NOMO-1 (cell line): ENCODE results near the gene OR8B8.
"Not testable (repeated sequence)": the region's sequence is repeated elsewhere in the genome, so short reads cannot be mapped to it uniquely, and the experiment has no call there.

Experiments
- DNase-seq, 2 experiments: peaks; one replicate each; lab custom pipeline; 2025; ENCODE audit not compliant: unreplicated experiment in 2 of 2; lab: John Stamatoyannopoulos, UW

Gene OR8B8

DNA sequence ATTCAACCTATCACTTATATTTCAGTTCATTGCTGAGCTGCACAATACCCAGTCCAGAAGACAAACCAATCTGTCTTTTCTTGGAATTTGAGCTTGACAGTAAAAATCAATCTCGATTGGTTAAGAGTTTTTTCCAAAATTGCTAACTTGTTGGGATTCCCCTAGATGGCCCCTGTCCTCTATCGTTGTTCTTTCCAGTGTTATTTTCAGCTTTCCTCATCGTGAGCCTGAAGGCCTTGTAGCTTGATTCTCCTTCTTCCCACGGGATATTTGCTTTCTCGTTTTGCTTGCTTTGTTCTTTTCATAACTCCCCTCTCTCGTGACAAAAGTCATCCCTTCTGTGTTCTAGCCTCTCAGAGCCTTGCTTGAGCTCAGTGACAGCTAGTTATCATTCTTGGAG lies 3.1 kb downstream of the OR8B8 start:
- no peak for DNase-seq

GRCh38 chr11:124441519-124441918 lies 4.0 kb downstream of the OR8B8 start:
- no peak for DNase-seq

GRCh38 chr11:124441081-124441480 lies 4.4 kb downstream of the OR8B8 start:
- no peak for DNase-seq

DNA sequence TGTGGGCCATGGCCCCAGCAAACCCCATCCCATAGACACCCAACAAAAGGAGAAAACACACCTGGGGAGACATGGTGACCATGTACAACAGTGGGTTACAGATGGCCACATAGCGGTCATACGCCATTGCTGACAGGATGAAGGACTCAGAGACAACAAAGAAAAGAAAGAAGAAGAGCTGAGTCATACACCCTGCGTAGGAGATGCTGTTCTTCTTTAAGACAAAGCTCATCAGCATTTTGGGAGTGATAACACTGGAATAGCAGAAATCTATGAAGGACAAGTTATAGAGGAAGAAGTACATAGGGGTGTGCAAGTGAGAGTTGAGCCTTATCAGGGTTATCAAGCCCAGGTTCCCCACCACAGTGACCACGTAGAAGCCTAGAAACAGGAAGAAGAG lies 4.9 kb downstream of the OR8B8 start:
- no peak for DNase-seq

- no peak for DNase-seq
These were observed 10.8 kb downstream of the OR8B8 start for GRCh38 chr11:124434699-124435098.

GRCh38 chr11:124429599-124429998 lies 15.9 kb downstream of the OR8B8 start:
- DNase-seq: no peak

GRCh38 chr11:124424384-124424921 lies 21.0 kb downstream of the OR8B8 start, which contains the start of gene OR8B4:
OR8B4 (minus strand) TSS chr11:124424871; CDS start chr11:124424871, 0 bp downstream.
- no peak for DNase-seq

GRCh38 chr11:124421043-124421442 lies 24.5 kb downstream of the OR8B8 start:
- no peak for DNase-seq

GRCh38 chr11:124415356-124415923 lies 30.1 kb downstream of the OR8B8 start:
- DNase-seq: peak in 1 of 2 experiments; percentile 39

GRCh38 chr11:124409906-124410305 lies 35.6 kb downstream of the OR8B8 start:
- DNase-seq: peak; percentile 42 to 53

DNA sequence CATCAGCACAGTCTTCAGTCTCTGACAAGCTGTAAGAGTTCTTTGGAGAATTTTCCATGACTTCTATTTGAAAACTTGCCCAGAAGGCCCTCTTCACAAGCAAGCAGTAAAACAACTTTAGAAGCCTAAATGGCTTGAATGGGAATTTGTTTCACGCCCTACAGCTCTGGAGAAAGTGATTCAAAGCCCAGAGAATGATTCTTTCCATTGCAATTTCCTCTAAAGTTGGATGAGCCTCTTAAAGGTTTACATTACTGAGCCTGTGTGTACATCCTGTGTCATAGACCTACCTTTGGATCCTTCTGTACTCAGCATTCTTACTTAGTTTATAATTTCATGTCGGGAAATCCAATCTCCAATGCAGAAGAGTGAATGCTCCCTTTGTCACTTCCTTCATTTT lies 39.9 kb downstream of the OR8B8 start:
- no peak for DNase-seq

- not testable (repeated sequence) for DNase-seq
These were observed 42.3 kb downstream of the OR8B8 start for GRCh38 chr11:124403186-124403585.

DNA sequence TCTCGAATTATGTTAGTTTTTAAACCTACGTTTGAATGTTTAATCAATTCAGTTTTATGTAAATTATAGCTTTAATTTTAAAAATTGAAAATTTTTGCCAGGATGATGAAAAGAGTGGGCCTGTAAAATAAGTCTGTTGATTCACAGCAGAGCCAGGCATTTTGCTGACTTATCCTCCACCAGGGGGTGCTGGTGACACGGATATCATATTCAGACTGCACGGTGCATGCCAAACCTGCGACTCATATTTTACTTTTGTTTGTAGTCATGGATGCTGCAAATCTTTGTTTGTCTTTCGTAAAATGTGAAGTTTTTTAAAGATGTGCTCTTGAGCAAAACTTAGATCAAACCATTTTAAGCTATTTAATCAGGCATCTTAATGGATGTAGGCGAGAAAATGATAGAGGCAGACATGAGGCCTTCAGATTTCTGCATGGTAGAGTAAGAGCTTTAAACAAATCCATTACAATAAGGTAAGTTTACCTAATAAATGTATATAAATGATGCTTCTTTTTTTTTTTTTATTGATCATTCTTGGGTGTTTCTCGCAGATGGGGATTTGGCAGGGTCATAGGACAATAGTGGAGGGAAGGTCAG lies 43.1 kb downstream of the OR8B8 start:
- DNase-seq: peak in 1 of 2 experiments; percentile 58

DNA sequence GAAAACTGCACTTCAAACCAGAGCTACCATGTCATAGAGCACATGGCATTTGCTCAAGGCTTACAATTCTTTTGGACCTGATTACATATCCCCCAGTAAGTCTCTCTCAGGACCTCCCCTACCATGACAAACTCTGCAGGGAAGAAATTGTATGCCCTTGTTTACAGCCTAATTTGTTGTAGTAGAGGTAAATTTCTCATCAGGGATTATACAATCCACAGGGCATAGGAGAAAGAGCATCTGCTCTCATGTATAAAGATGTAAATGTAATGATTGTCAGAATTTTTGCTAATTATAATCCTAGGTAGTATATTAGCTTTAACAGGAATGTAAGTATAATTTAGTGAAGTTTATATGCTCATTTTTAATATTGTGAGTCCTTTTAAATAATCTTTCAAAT lies 46.6 kb downstream of the OR8B8 start, which contains the start of gene OR8B3:
TSS of gene OR8B3 (minus strand) at position 101 of the 400 bp plus-strand sequence. CDS start 1,673 bp downstream, outside the sequence.
- no peak for DNase-seq

GRCh38 chr11:124396847-124397246 lies 48.6 kb downstream of the OR8B8 start:
- DNase-seq: not testable (repeated sequence)

DNA sequence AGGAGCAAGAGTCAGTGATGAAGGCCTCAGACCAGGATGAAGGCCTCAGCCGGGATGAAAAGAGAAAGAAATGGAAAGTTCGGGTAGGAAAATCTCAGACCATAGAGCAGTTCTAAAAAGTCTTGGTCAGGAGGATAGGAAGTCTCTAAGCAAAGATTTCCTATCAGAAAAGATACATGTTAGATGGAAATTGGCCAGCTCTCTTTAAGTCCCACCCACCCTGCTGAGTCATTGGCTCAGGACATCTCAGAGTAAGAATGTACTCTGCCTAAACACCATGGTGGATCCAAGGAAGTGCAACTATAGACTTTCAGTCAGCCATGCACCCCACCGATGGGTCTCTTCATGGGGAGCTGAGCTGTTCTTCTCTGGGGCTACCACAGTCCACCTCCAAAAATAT lies 51.1 kb downstream of the OR8B8 start:
- no peak for DNase-seq
